MCF 10A (cell line): Measurements from ENCODE around the gene NDUFAF4. TPM values are rescaled to one million over a fixed set of nuclear protein-coding genes. Genes with fewer than 3 reads are reported as not detected.

Experiments used
- BruUV-seq: library from RNA; stranded (reverse); fragments of 400-500 nt; replicated peaks from 2 replicates; lab custom pipeline; 2021; lab: Mats Ljungman, UMichigan
- CTCF ChIA-PET: fragments of 300-600 bp; sonication (Branson Sonifier 250); formaldehyde crosslinking; extraction: SDS; loops from one replicate; lab custom pipeline; 2021; ENCODE audit warnings: antibody characterized with exemption, inconsistent platforms; lab: Yijun Ruan, JAX
- POLR2A ChIA-PET: fragments of 300-600, 350-650 bp; sonication (Branson Sonifier 250); formaldehyde crosslinking; extraction: SDS; loops from one replicate; lab custom pipeline; 2020; ENCODE audit warnings: antibody characterized with exemption, inconsistent platforms; lab: Yijun Ruan, JAX
- DNase-seq: peaks from one replicate; pipeline ENCODE4 v3.0.0-alpha.2; 2018; ENCODE audit not compliant: unreplicated experiment
- H3K27ac Mint-ChIP-seq: one replicate; pipeline ENCODE4 v1.8.0; 2022; ENCODE audit warnings: mild to moderate bottlenecking, low read depth, mixed read lengths; ENCODE audit not compliant: unreplicated experiment
- H3K27me3 Mint-ChIP-seq: one replicate; pipeline ENCODE4 v1.8.0; 2022; ENCODE audit warnings: mixed read lengths; ENCODE audit not compliant: insufficient read depth, unreplicated experiment
- H3K36me3 Mint-ChIP-seq: one replicate; pipeline ENCODE4 v1.8.0; 2022; ENCODE audit warnings: mild to moderate bottlenecking, moderate library complexity, mixed read lengths; ENCODE audit not compliant: insufficient read depth, unreplicated experiment
- H3K4me1 Mint-ChIP-seq: one replicate; pipeline ENCODE4 v1.8.0; 2022; ENCODE audit warnings: mixed read lengths; ENCODE audit not compliant: insufficient read depth, unreplicated experiment
- H3K4me3 Mint-ChIP-seq: one replicate; pipeline ENCODE4 v1.8.0; 2022; ENCODE audit warnings: mild to moderate bottlenecking, moderate library complexity, mixed read lengths; ENCODE audit not compliant: unreplicated experiment
- H3K9me3 Mint-ChIP-seq: one replicate; pipeline ENCODE4 v1.8.0; 2022; ENCODE audit warnings: mixed read lengths; ENCODE audit not compliant: unreplicated experiment
- CTCF ChIP-seq: fragments of 200-600 bp; IDR thresholded peaks from one replicate; pipeline ENCODE4 v1.8.0; 2022; ENCODE audit warnings: antibody characterized with exemption, mild to moderate bottlenecking; ENCODE audit not compliant: unreplicated experiment
- intact Hi-C: fragments of 100-400 bp; cut with micrococcal nuclease; formaldehyde crosslinking; loops from 2 replicates; pipeline ENCODE4 v1.14.1; 2022
- total RNA-seq: library from RNA; stranded (reverse); gene quantifications from 2 replicates; pipeline ENCODE4 v1.2.3, GENCODE V29; 2022

NDUFAF4 gene
- total RNA-seq, 1 experiment from 2014 or later: 42.5 TPM

- no peaks in the 10 kb centered on the region for H3K9me3 Mint-ChIP-seq
- no peak for DNase-seq
- H3K36me3 Mint-ChIP-seq: no peaks in the 10 kb centered on the region
- CTCF ChIA-PET: no interaction called here
- H3K27ac Mint-ChIP-seq: no peak overlapping the region
- no peak for TF ChIP-seq CTCF
- H3K4me1 Mint-ChIP-seq: no peaks in the 10 kb centered on the region
- POLR2A ChIA-PET: no interaction called here
- intact Hi-C loops: no loop called here
- peaks cover 41% of the 10 kb centered on the region for H3K27me3 Mint-ChIP-seq
- H3K4me3 Mint-ChIP-seq: no peak overlapping the region
- BruUV-seq: no TSS peak
Observed at GRCh38 chr6:96844530-96844929, 53.2 kb downstream of the NDUFAF4 start.

- peaks cover 59% of the 10 kb centered on the region for H3K27me3 Mint-ChIP-seq
- no peak for DNase-seq
- intact Hi-C loops: no loop called here
- ChIA-PET CTCF (no interaction called here), POLR2A (no interaction called here)
- H3K27ac Mint-ChIP-seq: no peak overlapping the region
- no peak for TF ChIP-seq CTCF
- H3K4me3 Mint-ChIP-seq: no peak overlapping the region
- no peaks in the 10 kb centered on the region for H3K4me1 Mint-ChIP-seq
- H3K36me3 Mint-ChIP-seq: no peaks in the 10 kb centered on the region
- no TSS peak for BruUV-seq
- H3K9me3 Mint-ChIP-seq: no peaks in the 10 kb centered on the region
Observed at GRCh38 chr6:96841345-96841744, 56.3 kb downstream of the NDUFAF4 start.

Other genes with a start within 250 kb of the NDUFAF4 start
- gene GPR63, start 60.4 kb downstream of the NDUFAF4 start, total RNA-seq: 0.42 and 0.54 TPM in 2 replicates
- gene KLHL32, start 26.8 kb upstream of the NDUFAF4 start, total RNA-seq: not detected in 2 replicates